ENCODE results near the gene TENT5C. TPM values are rescaled to one million over a fixed set of nuclear protein-coding genes. Genes with fewer than 3 reads are reported as not detected.

Gene TENT5C
- total RNA-seq, 1 experiment from 2014 or later, result 1.4 TPM

DNA sequence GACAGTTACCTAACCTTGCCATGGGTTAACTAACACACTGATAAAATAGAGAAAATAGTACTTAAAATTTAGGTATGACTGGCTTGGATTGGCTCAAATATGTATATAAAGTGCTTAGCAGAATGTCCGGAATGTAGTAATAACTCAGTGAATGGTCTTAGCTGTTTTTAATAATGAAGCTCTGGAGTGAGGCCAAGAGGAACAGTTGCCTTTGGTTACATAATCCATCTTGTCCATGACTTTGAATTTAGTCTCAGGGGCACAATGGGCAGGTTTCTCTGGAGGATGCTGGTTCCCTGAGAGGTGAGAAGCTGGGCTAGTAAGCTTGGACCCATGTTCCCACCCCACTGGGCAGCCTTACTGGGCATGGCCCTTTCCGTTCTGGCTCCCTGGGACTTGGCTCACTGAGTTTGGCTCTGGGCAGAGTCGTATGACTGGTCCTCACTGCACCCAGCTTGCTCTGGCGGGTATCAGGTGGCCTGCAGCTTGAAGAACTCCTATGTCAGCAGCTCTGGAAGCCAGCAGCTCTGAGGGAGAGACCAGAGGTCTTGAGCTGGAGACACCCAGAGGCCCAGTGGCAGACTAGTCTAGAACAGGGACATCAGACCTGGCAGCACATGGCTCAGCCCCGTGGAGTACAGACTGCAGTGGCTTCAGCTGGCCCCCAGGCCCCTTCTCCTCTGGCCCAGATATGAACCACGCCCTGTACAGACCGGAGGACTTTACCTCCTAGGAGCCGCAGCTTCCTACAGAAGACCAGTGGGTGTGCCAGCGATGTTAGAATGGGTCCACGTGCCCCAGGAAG is 40.4 kb downstream of the TENT5C start (continued):
- TF ChIP-seq, protein P1, sequence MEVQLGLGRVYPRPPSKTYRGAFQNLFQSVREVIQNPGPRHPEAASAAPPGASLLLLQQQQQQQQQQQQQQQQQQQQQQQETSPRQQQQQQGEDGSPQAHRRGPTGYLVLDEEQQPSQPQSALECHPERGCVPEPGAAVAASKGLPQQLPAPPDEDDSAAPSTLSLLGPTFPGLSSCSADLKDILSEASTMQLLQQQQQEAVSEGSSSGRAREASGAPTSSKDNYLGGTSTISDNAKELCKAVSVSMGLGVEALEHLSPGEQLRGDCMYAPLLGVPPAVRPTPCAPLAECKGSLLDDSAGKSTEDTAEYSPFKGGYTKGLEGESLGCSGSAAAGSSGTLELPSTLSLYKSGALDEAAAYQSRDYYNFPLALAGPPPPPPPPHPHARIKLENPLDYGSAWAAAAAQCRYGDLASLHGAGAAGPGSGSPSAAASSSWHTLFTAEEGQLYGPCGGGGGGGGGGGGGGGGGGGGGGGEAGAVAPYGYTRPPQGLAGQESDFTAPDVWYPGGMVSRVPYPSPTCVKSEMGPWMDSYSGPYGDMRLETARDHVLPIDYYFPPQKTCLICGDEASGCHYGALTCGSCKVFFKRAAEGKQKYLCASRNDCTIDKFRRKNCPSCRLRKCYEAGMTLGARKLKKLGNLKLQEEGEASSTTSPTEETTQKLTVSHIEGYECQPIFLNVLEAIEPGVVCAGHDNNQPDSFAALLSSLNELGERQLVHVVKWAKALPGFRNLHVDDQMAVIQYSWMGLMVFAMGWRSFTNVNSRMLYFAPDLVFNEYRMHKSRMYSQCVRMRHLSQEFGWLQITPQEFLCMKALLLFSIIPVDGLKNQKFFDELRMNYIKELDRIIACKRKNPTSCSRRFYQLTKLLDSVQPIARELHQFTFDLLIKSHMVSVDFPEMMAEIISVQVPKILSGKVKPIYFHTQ (CRISPR knock-in tag; IDR thresholded peaks at IDR 0.05), result no peak
- no peak for TF ChIP-seq IRF2 (CRISPR knock-in tag; IDR thresholded peaks at IDR 0.05; ENCODE audit: borderline replicate concordance, low read depth)
- no peak for TF ChIP-seq JUN (CRISPR knock-in tag; IDR thresholded peaks at IDR 0.05)
- TF ChIP-seq NFATC4 (CRISPR knock-in tag; IDR thresholded peaks at IDR 0.05), result no peak
- TF ChIP-seq ZNF219 (CRISPR knock-in tag; IDR thresholded peaks at IDR 0.05; ENCODE audit: borderline replicate concordance), result no peak
- no peak for TF ChIP-seq PRRX2 (CRISPR knock-in tag; IDR thresholded peaks at IDR 0.05)

DNA sequence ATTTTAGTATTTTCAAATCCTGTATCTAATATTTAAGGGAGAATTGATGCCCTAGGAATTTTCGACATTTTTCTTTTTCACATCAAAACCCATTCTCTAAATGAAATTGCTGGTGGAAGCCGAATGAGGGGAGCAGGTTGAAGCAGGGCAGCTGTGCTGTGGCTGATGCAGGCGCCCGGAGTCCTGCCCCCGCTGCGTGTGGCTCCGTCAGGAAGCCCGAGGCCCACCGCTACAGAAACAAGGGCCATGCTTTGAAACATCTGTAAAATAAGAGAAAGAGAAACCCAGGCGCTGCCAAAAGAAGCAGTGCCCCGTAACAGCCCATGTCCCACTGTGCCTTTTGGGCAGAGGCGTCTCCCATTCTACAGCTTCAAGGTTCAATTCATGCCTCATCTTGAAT is 41.1 kb downstream of the TENT5C start:
- ChIA-PET POLR2A (no interaction called here), CTCF (interaction anchor here (1.6 kb wide), 1 partner anchor 107 kb away, joined by 3 read pairs; no protein-coding TSS in a partner anchor)
- no peaks in the 10 kb centered on the region for H3K27me3 Mint-ChIP-seq (ENCODE audit: low read depth)
- H3K27ac Mint-ChIP-seq, result no peak overlapping the region
- ATAC-seq (no peak), DNase-seq (ENCODE audit: low spot score) (no peak)
- peaks cover 3% of the 10 kb centered on the region for H3K36me3 Mint-ChIP-seq
- H3K4me3 Mint-ChIP-seq, result no peak overlapping the region
- H3K9me3 Mint-ChIP-seq, result peaks cover 10% of the 10 kb centered on the region
- TF ChIP-seq, protein P2, sequence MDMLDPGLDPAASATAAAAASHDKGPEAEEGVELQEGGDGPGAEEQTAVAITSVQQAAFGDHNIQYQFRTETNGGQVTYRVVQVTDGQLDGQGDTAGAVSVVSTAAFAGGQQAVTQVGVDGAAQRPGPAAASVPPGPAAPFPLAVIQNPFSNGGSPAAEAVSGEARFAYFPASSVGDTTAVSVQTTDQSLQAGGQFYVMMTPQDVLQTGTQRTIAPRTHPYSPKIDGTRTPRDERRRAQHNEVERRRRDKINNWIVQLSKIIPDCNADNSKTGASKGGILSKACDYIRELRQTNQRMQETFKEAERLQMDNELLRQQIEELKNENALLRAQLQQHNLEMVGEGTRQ (CRISPR knock-in tag; IDR thresholded peaks at IDR 0.05), result no peak
- TF ChIP-seq, protein P3, sequence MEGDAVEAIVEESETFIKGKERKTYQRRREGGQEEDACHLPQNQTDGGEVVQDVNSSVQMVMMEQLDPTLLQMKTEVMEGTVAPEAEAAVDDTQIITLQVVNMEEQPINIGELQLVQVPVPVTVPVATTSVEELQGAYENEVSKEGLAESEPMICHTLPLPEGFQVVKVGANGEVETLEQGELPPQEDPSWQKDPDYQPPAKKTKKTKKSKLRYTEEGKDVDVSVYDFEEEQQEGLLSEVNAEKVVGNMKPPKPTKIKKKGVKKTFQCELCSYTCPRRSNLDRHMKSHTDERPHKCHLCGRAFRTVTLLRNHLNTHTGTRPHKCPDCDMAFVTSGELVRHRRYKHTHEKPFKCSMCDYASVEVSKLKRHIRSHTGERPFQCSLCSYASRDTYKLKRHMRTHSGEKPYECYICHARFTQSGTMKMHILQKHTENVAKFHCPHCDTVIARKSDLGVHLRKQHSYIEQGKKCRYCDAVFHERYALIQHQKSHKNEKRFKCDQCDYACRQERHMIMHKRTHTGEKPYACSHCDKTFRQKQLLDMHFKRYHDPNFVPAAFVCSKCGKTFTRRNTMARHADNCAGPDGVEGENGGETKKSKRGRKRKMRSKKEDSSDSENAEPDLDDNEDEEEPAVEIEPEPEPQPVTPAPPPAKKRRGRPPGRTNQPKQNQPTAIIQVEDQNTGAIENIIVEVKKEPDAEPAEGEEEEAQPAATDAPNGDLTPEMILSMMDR (IDR thresholded peaks at IDR 0.05), result no peak
- no peak for TF ChIP-seq ZNF416 (CRISPR knock-in tag; IDR thresholded peaks at IDR 0.05)
- TF ChIP-seq, protein P4, sequence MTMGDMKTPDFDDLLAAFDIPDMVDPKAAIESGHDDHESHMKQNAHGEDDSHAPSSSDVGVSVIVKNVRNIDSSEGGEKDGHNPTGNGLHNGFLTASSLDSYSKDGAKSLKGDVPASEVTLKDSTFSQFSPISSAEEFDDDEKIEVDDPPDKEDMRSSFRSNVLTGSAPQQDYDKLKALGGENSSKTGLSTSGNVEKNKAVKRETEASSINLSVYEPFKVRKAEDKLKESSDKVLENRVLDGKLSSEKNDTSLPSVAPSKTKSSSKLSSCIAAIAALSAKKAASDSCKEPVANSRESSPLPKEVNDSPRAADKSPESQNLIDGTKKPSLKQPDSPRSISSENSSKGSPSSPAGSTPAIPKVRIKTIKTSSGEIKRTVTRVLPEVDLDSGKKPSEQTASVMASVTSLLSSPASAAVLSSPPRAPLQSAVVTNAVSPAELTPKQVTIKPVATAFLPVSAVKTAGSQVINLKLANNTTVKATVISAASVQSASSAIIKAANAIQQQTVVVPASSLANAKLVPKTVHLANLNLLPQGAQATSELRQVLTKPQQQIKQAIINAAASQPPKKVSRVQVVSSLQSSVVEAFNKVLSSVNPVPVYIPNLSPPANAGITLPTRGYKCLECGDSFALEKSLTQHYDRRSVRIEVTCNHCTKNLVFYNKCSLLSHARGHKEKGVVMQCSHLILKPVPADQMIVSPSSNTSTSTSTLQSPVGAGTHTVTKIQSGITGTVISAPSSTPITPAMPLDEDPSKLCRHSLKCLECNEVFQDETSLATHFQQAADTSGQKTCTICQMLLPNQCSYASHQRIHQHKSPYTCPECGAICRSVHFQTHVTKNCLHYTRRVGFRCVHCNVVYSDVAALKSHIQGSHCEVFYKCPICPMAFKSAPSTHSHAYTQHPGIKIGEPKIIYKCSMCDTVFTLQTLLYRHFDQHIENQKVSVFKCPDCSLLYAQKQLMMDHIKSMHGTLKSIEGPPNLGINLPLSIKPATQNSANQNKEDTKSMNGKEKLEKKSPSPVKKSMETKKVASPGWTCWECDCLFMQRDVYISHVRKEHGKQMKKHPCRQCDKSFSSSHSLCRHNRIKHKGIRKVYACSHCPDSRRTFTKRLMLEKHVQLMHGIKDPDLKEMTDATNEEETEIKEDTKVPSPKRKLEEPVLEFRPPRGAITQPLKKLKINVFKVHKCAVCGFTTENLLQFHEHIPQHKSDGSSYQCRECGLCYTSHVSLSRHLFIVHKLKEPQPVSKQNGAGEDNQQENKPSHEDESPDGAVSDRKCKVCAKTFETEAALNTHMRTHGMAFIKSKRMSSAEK (CRISPR knock-in tag; IDR thresholded peaks at IDR 0.05; ENCODE audit: borderline replicate concordance), result no peak
- TF ChIP-seq NR1H2 (CRISPR knock-in tag; IDR thresholded peaks at IDR 0.05), result no peak
- TF ChIP-seq, protein P5, sequence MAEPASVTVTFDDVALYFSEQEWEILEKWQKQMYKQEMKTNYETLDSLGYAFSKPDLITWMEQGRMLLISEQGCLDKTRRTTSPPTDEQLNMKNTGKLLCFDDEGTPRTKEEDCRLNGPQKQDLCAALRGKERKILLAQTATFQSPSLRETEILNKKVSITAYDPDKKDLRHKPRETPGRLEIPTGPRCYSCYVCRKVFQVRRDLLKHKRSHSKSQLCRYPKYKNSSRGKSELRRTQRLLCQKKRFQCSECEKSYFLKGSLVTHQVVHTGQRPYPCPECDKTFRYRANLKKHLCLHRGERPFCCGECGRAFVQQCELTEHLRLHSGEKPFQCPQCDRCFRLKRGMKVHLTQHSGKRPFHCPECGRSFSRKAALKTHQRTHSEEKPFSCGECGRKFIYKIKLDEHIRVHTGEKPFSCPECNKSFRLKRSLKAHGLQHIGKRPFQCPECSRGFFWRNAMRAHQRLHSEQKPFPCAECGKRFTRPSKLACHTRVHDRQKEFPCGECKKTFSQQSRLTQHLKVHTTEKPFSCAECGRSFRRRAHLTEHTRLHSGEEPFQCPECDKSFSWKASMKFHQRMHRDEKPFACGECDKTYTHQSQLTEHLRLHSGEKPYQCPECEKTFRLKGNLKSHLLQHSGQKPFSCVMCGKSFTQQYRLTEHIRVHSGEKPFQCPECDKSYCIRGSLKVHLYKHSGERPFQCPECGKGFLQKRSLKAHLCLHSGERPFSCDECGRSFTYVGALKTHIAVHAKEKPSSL (CRISPR knock-in tag; conservative IDR thresholded peaks at IDR 0.05), result no peak
- no peak for TF ChIP-seq CBFB (CRISPR knock-in tag; IDR thresholded peaks at IDR 0.05; ENCODE audit: low read depth)
- no peak for TF ChIP-seq GTF2I (CRISPR knock-in tag; conservative IDR thresholded peaks at IDR 0.05)
- no peak for TF ChIP-seq ZNF138 (CRISPR knock-in tag; conservative IDR thresholded peaks at IDR 0.05)
- peaks cover 12% of the 10 kb centered on the region for H3K4me1 Mint-ChIP-seq
